GM20431 (cell line): ENCODE data around the gene LAMB2.

Source experiments
- in situ Hi-C: fragments of 300-500 bp; cut with MseI, MboI; formaldehyde crosslinking; loops from one replicate; pipeline ENCODE4 v1.15.0; 2020; ENCODE audit warnings: low sequenced_read_pairs; ENCODE audit not compliant: unreplicated experiment

The LAMB2 gene

GRCh38 chr3:49092938-49093852 is 39.7 kb downstream of the LAMB2 start:
- in situ Hi-C loops, result no loop called here

GRCh38 chr3:49081429-49081828 is 51.4 kb downstream of the LAMB2 start:
- in situ Hi-C loops, result no loop called here

GRCh38 chr3:49079270-49079669 is 53.6 kb downstream of the LAMB2 start:
- in situ Hi-C loops, result no loop called here

GRCh38 chr3:49076646-49077045 is 56.2 kb downstream of the LAMB2 start:
- in situ Hi-C loops, result no loop called here

GRCh38 chr3:49076116-49076515 is 56.7 kb downstream of the LAMB2 start:
- in situ Hi-C loops, result no loop called here
